Osteoblast (primary cell): Measurements from ENCODE around the gene MTCL3.

Experiments used
- DNase-seq: peaks from one replicate; pipeline ENCODE4 v3.0.0; 2011; ENCODE audit warnings: low spot score, mixed read lengths; ENCODE audit not compliant: insufficient read length; ENCODE audit errors: missing footprints
- H2AFZ ChIP-seq: 2 replicates; pipeline ENCODE4 v1.6.0; 2011; ENCODE audit warnings: mild to moderate bottlenecking, low read length
- H3K27ac ChIP-seq: 2 replicates; pipeline ENCODE4 v1.5.1; 2011; ENCODE audit warnings: mild to moderate bottlenecking, low read depth, low read length, moderate library complexity
- H3K27me3 ChIP-seq: 2 replicates; pipeline ENCODE4 v1.6.0; 2012; ENCODE audit warnings: mild to moderate bottlenecking, control low read depth, inconsistent platforms, low read length, moderate library complexity; ENCODE audit not compliant: insufficient read depth
- H3K36me3 ChIP-seq: 2 replicates; pipeline ENCODE4 v1.5.1; 2011; ENCODE audit warnings: mild to moderate bottlenecking, low read length, control low read depth, moderate library complexity; ENCODE audit not compliant: insufficient read depth
- H3K4me1 ChIP-seq: 2 replicates; pipeline ENCODE4 v1.5.1; 2011; ENCODE audit warnings: mild to moderate bottlenecking, low read length, control low read depth, moderate library complexity; ENCODE audit not compliant: insufficient read depth
- H3K4me2 ChIP-seq: 2 replicates; pipeline ENCODE4 v1.6.0; 2011; ENCODE audit warnings: mild to moderate bottlenecking, low read length; ENCODE audit not compliant: insufficient read depth
- H3K4me3 ChIP-seq: fragments of 200-600 bp; sonication (generic); 3 replicates; pipeline ENCODE4 v1.5.1; 2012; ENCODE audit warnings: mild to moderate bottlenecking, low read length, inconsistent platforms; ENCODE audit not compliant: insufficient read depth
- H3K79me2 ChIP-seq: 2 replicates; pipeline ENCODE4 v1.6.0; 2012; ENCODE audit warnings: mild to moderate bottlenecking, low read length, control low read depth, inconsistent platforms; ENCODE audit not compliant: insufficient read depth
- H3K9me3 ChIP-seq: 2 replicates; pipeline ENCODE4 v1.5.1; 2011; ENCODE audit warnings: low read depth, low read length, control low read depth
- H4K20me1 ChIP-seq: 2 replicates; pipeline ENCODE4 v1.6.0; 2012; ENCODE audit warnings: mild to moderate bottlenecking, low read length, control low read depth; ENCODE audit not compliant: insufficient read depth
- TF ChIP-seq, protein P1 (sequence below): IDR thresholded peaks from 2 replicates; pipeline ENCODE4 v1.5.1; 2011; ENCODE audit warnings: mild to moderate bottlenecking, low read depth, low read length, moderate library complexity; ENCODE audit errors: extremely low read depth

Gene MTCL3

DNA sequence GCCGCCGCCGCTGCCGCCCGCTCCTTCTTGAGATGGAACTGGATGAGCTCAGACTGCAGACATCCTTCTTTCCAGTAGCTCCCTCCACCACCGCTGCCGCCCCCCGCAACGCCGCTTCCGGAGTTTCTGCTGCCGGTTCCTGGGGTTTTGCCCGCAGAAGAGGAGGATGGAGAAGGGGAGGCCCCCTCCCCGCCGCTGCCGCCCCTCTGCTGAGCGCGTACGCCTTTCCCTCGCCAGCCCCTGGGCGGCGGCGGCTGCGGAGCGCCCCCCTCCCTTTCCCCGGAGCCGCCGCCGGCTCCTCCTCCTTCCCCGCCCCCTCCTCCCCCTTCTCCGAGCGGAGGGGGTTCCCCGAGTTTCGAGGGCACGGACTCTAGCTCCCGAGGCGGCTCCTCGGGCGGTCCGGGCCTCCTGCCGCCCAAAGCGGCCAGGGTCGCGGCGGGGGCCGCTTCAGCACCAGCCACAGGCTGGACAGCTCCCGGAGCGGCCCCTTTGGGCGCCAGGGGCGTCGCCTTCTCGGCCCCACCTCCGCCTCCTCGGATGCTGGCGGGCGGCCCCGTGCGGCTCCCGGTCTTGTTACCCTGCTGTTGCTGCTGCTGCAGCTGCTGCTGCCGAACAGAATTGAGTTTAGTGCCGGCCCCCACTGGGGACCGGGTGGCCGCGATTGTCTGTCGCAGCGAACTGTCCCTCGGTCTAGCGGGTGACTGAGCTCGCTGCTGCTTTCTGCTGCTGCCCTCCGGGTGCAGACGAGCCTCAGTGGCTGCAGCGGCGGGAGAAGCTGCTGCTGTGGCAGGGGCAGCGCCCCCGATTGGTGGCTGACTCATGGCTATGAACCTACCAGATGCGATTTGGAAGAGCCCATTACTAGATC is 3.1 kb downstream of the MTCL3 start:
- Histone ChIP-seq H3K79me2 (no peaks in the 10 kb centered on the region), H3K4me3 (peak overlapping the region; percentile 79), H3K27ac (no peak overlapping the region)

DNA sequence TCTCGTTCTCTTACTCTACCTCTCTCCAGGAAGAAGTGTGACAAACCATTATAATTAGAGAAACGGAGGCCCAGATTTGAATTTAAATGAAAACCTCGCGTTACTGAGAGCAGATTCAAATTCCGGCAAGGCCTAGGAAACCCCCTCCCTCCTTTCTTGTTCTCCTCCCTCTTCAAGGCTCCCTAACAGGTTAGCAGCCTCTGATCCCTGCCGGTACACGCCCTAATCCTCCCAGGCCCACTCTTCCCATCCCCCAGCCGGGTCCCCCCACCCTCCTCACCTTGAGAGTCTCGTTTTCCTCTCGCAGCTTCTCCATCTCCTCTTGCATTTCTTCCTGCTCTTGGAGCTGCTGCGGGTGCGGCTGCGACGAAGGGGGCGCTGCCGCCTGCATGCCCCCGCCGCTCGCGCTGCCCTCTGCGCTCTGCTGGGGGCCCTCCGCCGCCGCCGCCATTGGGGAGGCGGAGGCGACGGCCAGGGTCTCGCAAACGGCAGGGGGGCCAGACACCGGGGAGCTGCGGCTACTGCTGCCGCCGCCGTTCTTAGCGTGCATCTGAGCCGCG is 3.8 kb downstream of the MTCL3 start:
- no peaks in the 10 kb centered on the region for H4K20me1 ChIP-seq
- H3K9me3 ChIP-seq: no peaks in the 10 kb centered on the region
- H2AFZ ChIP-seq: peak overlapping the region; percentile 93
- DNase-seq: peak; percentile 68
- peak overlapping the region; percentile 97 for H3K4me2 ChIP-seq
- peaks cover 14% of the 10 kb centered on the region for H3K4me1 ChIP-seq
- H3K4me3 ChIP-seq: peak overlapping the region; percentile 79
- peaks cover 3% of the 10 kb centered on the region for H3K27me3 ChIP-seq
- H3K79me2 ChIP-seq: no peaks in the 10 kb centered on the region
- H3K27ac ChIP-seq: peak overlapping the region; percentile 38
- H3K36me3 ChIP-seq: peaks cover 5% of the 10 kb centered on the region
- TF ChIP-seq, protein P1, sequence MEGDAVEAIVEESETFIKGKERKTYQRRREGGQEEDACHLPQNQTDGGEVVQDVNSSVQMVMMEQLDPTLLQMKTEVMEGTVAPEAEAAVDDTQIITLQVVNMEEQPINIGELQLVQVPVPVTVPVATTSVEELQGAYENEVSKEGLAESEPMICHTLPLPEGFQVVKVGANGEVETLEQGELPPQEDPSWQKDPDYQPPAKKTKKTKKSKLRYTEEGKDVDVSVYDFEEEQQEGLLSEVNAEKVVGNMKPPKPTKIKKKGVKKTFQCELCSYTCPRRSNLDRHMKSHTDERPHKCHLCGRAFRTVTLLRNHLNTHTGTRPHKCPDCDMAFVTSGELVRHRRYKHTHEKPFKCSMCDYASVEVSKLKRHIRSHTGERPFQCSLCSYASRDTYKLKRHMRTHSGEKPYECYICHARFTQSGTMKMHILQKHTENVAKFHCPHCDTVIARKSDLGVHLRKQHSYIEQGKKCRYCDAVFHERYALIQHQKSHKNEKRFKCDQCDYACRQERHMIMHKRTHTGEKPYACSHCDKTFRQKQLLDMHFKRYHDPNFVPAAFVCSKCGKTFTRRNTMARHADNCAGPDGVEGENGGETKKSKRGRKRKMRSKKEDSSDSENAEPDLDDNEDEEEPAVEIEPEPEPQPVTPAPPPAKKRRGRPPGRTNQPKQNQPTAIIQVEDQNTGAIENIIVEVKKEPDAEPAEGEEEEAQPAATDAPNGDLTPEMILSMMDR: no peak

More for the DNA sequence above, 3.1 kb downstream of the MTCL3 start:
- TF ChIP-seq, protein P1: no peak
- peak overlapping the region; percentile 97 for H3K4me2 ChIP-seq
- H3K4me1 ChIP-seq: peaks cover 14% of the 10 kb centered on the region
- peak overlapping the region; percentile 93 for H2AFZ ChIP-seq
- H4K20me1 ChIP-seq: no peaks in the 10 kb centered on the region
- H3K9me3 ChIP-seq: no peaks in the 10 kb centered on the region
- peaks cover 3% of the 10 kb centered on the region for H3K27me3 ChIP-seq
- peak; percentile 95 for DNase-seq
- H3K36me3 ChIP-seq: peaks cover 3% of the 10 kb centered on the region

DNA sequence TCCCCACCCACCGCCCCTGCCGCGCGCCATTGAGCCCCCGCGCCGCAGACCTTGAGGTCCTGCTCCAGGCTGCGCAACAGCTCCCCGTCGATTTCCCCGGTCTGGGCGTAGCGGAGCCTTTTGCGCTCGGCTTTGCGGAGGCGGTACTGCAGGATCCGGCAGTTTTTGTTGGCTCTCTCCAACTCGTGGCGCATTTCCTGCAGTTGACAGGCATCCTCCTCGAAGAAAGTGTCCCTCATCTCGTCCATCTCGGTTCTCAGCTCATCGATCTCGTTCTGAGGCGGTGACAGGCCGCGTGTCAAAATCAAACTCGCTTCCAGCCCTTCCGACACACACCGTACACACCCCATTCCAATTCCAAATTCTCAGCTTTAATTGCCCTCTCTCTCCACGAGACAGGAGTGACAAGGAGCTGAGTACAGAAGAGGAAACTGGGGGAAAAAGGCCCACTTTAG is 4.3 kb downstream of the MTCL3 start:
- Histone ChIP-seq H3K36me3 (peaks cover 5% of the 10 kb centered on the region), H3K79me2 (no peaks in the 10 kb centered on the region), H3K4me1 (peaks cover 14% of the 10 kb centered on the region), H3K27me3 (peaks cover 3% of the 10 kb centered on the region), H3K4me3 (peak overlapping the region; percentile 79), H4K20me1 (no peaks in the 10 kb centered on the region), H3K4me2 (peak overlapping the region; percentile 97), H3K27ac (peak overlapping the region; percentile 38), H3K9me3 (no peaks in the 10 kb centered on the region), H2AFZ (peak overlapping the region; percentile 93)
- peak; percentile 83 for DNase-seq
- TF ChIP-seq, protein P1: no peak

DNA sequence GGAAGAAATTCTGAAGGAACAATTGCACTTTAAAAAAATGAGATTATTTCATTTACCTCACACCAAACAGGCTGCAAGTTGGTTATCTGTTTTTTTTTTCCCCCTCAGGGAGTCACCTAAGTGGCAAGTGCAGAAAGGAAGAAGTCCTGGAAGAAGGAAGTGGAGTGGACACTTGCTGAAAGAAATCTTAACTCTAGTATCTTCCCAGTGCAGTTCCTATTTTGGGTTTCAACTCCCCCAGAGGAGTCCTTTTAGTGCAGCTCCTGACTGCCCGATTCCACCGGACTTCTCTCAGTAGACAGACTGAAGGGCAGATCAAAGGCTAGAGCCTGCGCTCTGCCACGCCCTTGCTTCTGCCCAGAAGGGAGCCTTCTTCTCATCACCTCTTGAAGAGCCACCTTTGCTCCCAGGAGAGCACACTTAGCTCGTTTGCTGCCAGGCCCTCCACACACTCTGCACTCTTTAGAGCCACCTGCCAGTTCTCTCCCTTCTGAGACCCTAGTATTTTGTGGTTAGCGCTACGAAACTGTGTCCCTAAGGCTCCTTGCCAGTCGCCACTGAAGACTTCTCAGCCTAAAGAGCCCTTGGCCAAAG is 4.9 kb downstream of the MTCL3 start:
- H3K4me1 ChIP-seq: peaks cover 14% of the 10 kb centered on the region

More for the DNA sequence above, 4.9 kb downstream of the MTCL3 start:
- TF ChIP-seq, protein P1: no peak
- DNase-seq: no peak
- Histone ChIP-seq H3K4me2 (peak overlapping the region; percentile 97), H3K79me2 (no peaks in the 10 kb centered on the region), H3K9me3 (no peaks in the 10 kb centered on the region), H3K27ac (no peak overlapping the region), H3K36me3 (peaks cover 5% of the 10 kb centered on the region), H3K27me3 (peaks cover 3% of the 10 kb centered on the region), H2AFZ (peak overlapping the region; percentile 93), H3K4me3 (peak overlapping the region; percentile 79), H4K20me1 (no peaks in the 10 kb centered on the region)
